SK-N-SH (cell line): ENCODE results near the gene SLC32A1. TPM values are rescaled to one million over a fixed set of nuclear protein-coding genes. Genes with fewer than 3 reads are reported as not detected.

Source experiments
- CTCF ChIA-PET: fragments of 300-600, 350-600 bp; formaldehyde crosslinking; extraction: SDS; loops from one replicate; lab custom pipeline; 2021; lab: Yijun Ruan, JAX
- POLR2A ChIA-PET: fragments of 350-600 bp; sonication (Branson Sonifier 250); formaldehyde crosslinking; extraction: SDS; loops from one replicate; lab custom pipeline; 2020; ENCODE audit warnings: antibody characterized with exemption, inconsistent platforms; lab: Yijun Ruan, JAX
- DNase-seq: peaks from one replicate; pipeline ENCODE4 v3.0.0; 2012
- H2AFZ ChIP-seq: fragments of 200-600 bp; sonication (generic); 2 replicates; pipeline ENCODE4 v1.8.1; 2016; ENCODE audit warnings: antibody characterized with exemption, mild to moderate bottlenecking, low read depth
- H3F3A ChIP-seq: fragments of 200-600 bp; sonication (generic); replicated peaks from 2 replicates; pipeline ENCODE3; 2016; ENCODE audit warnings: antibody characterized with exemption, mild to moderate bottlenecking; ENCODE audit not compliant: insufficient read depth
- H3K27ac ChIP-seq, 2 experiments: fragments of 200-500 bp in 1 of 2; fragments of 200-600 bp in 1 of 2; sonication (Bioruptor generic) in 1 of 2; sonication (generic), shearing (Covaris generic) in 1 of 2; 2 replicates each; pipeline versions ENCODE4 v1.5.1 to v1.6.1; 2014 to 2016; ENCODE audit warnings: low read depth in 2 of 2, inconsistent platforms in 1 of 2, low read length in 1 of 2, mild to moderate bottlenecking in 1 of 2, mixed read lengths in 1 of 2
- H3K27me3 ChIP-seq: fragments of 200-600 bp; sonication (generic), shearing (Covaris generic); 2 replicates; pipeline ENCODE4 v1.6.1; 2016; ENCODE audit warnings: mixed run types; ENCODE audit not compliant: insufficient read depth
- H3K36me3 ChIP-seq, 2 experiments: fragments of 200-500 bp in 1 of 2; fragments of 200-600 bp in 1 of 2; sonication (Bioruptor generic) in 1 of 2; sonication (generic) in 1 of 2; replicated peaks in 1 of 2; 2 replicates each; pipeline versions ENCODE3 to v1.5.1; 2014 to 2016; ENCODE audit warnings: low read length in 1 of 2, mild to moderate bottlenecking in 1 of 2; ENCODE audit not compliant: insufficient read depth in 2 of 2, control insufficient read depth in 1 of 2
- H3K4me1 ChIP-seq, 2 experiments: fragments of 200-500 bp in 1 of 2; fragments of 200-600 bp in 1 of 2; sonication (Bioruptor generic) in 1 of 2; sonication (generic), shearing (Covaris generic) in 1 of 2; 2 replicates each; pipeline versions ENCODE4 v1.5.1 to v1.6.1; 2014 to 2016; ENCODE audit warnings: low read depth in 1 of 2, low read length in 1 of 2, mixed run types in 1 of 2; ENCODE audit not compliant: insufficient read depth in 2 of 2, control insufficient read depth in 1 of 2
- H3K4me2 ChIP-seq: fragments of 200-600 bp; sonication (generic), shearing (Covaris generic); 2 replicates; pipeline ENCODE4 v1.6.1; 2017; ENCODE audit warnings: mixed run types
- H3K4me3 ChIP-seq, 2 experiments: fragments of 200-500 bp in 1 of 2; fragments of 200-600 bp in 1 of 2; sonication (Bioruptor generic) in 1 of 2; sonication (generic), shearing (Covaris generic) in 1 of 2; 2 replicates each; pipeline versions ENCODE4 v1.5.1 to v1.8.1; 2014 to 2016; ENCODE audit warnings: low read depth in 2 of 2, inconsistent platforms in 1 of 2, low read length in 1 of 2, mild to moderate bottlenecking in 1 of 2, mixed read lengths in 1 of 2, moderate library complexity in 1 of 2
- H3K79me2 ChIP-seq: fragments of 200-600 bp; sonication (generic); 2 replicates; pipeline ENCODE4 v1.8.1; 2017; ENCODE audit warnings: mild to moderate bottlenecking; ENCODE audit not compliant: insufficient read depth
- H3K9ac ChIP-seq: fragments of 200-600 bp; sonication (generic); 2 replicates; pipeline ENCODE4 v1.6.1; 2017; ENCODE audit warnings: mixed run types
- H3K9me2 ChIP-seq: fragments of 200-600 bp; sonication (generic); 2 replicates; pipeline ENCODE4 v1.6.1; 2017; ENCODE audit warnings: mixed run types
- H3K9me3 ChIP-seq: fragments of 200-600 bp; sonication (generic); 2 replicates; pipeline ENCODE4 v1.6.1; 2017; ENCODE audit warnings: mixed run types, mild to moderate bottlenecking, moderate library complexity
- H4K20me1 ChIP-seq: fragments of 200-600 bp; sonication (generic); 2 replicates; pipeline ENCODE4 v1.6.1; 2017; ENCODE audit warnings: mild to moderate bottlenecking, mixed run types; ENCODE audit not compliant: insufficient read depth
- ELF1 ChIP-seq: IDR thresholded peaks from 2 replicates; pipeline ENCODE4 v1.4.0; 2012
- EP300 ChIP-seq, 2 experiments: IDR thresholded peaks; 2 replicates each; pipeline versions ENCODE4 v1.4.0 to v1.6.1; 2012; ENCODE audit warnings: borderline replicate concordance in 1 of 2, low read depth in 1 of 2, low read length in 1 of 2
- EZH2phosphoT487 ChIP-seq: fragments of 200-600 bp; sonication (generic); IDR thresholded peaks from 2 replicates; pipeline ENCODE4 v1.6.1; 2017; ENCODE audit warnings: low read depth, mixed run types, mild to moderate bottlenecking, antibody characterized with exemption, moderate library complexity, borderline replicate concordance
- FOSL2 ChIP-seq: IDR thresholded peaks from 2 replicates; pipeline ENCODE4 v1.4.0; 2012; ENCODE audit warnings: low read depth, mild to moderate bottlenecking, moderate library complexity, borderline replicate concordance
- FOXJ3 ChIP-seq: sonication (generic); formaldehyde crosslinking; IDR thresholded peaks from 2 replicates; pipeline ENCODE4 v1.5.1; 2020; ENCODE audit warnings: mild to moderate bottlenecking, missing genetic modification reagents
- FOXM1 ChIP-seq: IDR thresholded peaks from 2 replicates; pipeline ENCODE4 v1.4.0; 2012; ENCODE audit warnings: low read depth, mild to moderate bottlenecking
- GABPA ChIP-seq: IDR thresholded peaks from 2 replicates; pipeline ENCODE4 v1.4.0; 2012; ENCODE audit warnings: low read depth, mild to moderate bottlenecking
- GATA2 ChIP-seq: sonication (generic); formaldehyde crosslinking; IDR thresholded peaks from 2 replicates; pipeline ENCODE4 v1.5.0; 2020; ENCODE audit warnings: mild to moderate bottlenecking, missing genetic modification reagents
- IRF3 ChIP-seq: fragments of 150-350 bp; IDR thresholded peaks from 2 replicates; pipeline ENCODE4 v1.6.1; 2016; ENCODE audit warnings: mild to moderate bottlenecking, low read depth, low read length
- JUND ChIP-seq: IDR thresholded peaks from 2 replicates; pipeline ENCODE4 v1.4.0; 2012
- MAX ChIP-seq: IDR thresholded peaks from 2 replicates; pipeline ENCODE4 v1.4.0; 2012; ENCODE audit warnings: low read depth
- MEF2A ChIP-seq: IDR thresholded peaks from 2 replicates; pipeline ENCODE4 v1.4.0; 2012; ENCODE audit warnings: low read depth, borderline replicate concordance
- NFIC ChIP-seq: IDR thresholded peaks from 2 replicates; pipeline ENCODE4 v1.4.0; 2012; ENCODE audit warnings: borderline replicate concordance
- PBX3 ChIP-seq: IDR thresholded peaks from 2 replicates; pipeline ENCODE4; 2012
- POLR2AphosphoS5 ChIP-seq: IDR thresholded peaks from 2 replicates; pipeline ENCODE4 v1.6.1; 2012; ENCODE audit warnings: low read depth, low read length
- RFX5 ChIP-seq: IDR thresholded peaks from 2 replicates; pipeline ENCODE4 v1.6.1; 2012; ENCODE audit warnings: mild to moderate bottlenecking, improper control_type of control experiment, low read length
- SIN3A ChIP-seq: IDR thresholded peaks from 2 replicates; pipeline ENCODE4 v1.6.1; 2012; ENCODE audit warnings: low read depth, mild to moderate bottlenecking, low read length, moderate library complexity, borderline replicate concordance
- TAF1 ChIP-seq: IDR thresholded peaks from 2 replicates; pipeline ENCODE4 v1.6.1; 2012; ENCODE audit warnings: low read depth, mild to moderate bottlenecking, low read length, moderate library complexity, borderline replicate concordance
- TCF12 ChIP-seq: IDR thresholded peaks from 2 replicates; pipeline ENCODE4 v1.4.0; 2012
- USF1 ChIP-seq: IDR thresholded peaks from 2 replicates; pipeline ENCODE4 v1.4.0; 2012; ENCODE audit warnings: low read depth, borderline replicate concordance
- YY1 ChIP-seq: IDR thresholded peaks from 2 replicates; pipeline ENCODE4 v1.4.0; 2012; ENCODE audit warnings: low read depth, mild to moderate bottlenecking
- WGBS: methylation state at CpG from one replicate; pipeline ENCODE4 v1.1.6; 2017; ENCODE audit warnings: low lambda C conversion rate; 5-methylcytosine and 5-hydroxymethylcytosine counted together
- polyA plus RNA-seq, 3 experiments: library from polyadenylated mRNA; depleted of rRNA; stranded (reverse); fragments of >200 nt; gene quantifications; 2 replicates each; pipeline ENCODE4 v1.2.3, GENCODE V29; 2012

The SLC32A1 gene
- polyA plus RNA-seq, 1 of the 3 experiments (the other 2 are of a cell fraction), result not detected

GRCh38 chr20:38770970-38771369, 46.7 kb downstream of the SLC32A1 start:
- H4K20me1 ChIP-seq, result no peaks in the 10 kb centered on the region
- H3K9ac ChIP-seq, result no peak overlapping the region
- TF ChIP-seq GATA2 (CRISPR knock-in tag), result no peak
- no peak for TF ChIP-seq FOXM1
- TF ChIP-seq MEF2A, result no peak
- TF ChIP-seq ELF1, result no peak
- no peak for TF ChIP-seq POLR2AphosphoS5
- TF ChIP-seq FOSL2, result no peak
- no peak for TF ChIP-seq YY1
- no peak overlapping the region for H3K4me3 ChIP-seq
- H3K4me2 ChIP-seq, result no peak overlapping the region
- H2AFZ ChIP-seq, result no peak overlapping the region
- no peaks in the 10 kb centered on the region for H3K4me1 ChIP-seq
- WGBS, result 83% methylated on average over 3 of the region's 7 CpGs
- CTCF ChIA-PET, result interaction anchor here (1.0 to 13.5 kb wide), 2 partner anchors 20 to 75 kb away, joined by 4 to 99 read pairs; partner anchors contain the start of gene ACTR5
- H3K79me2 ChIP-seq, result no peaks in the 10 kb centered on the region
- POLR2A ChIA-PET, result no interaction called here
- no peaks in the 10 kb centered on the region for H3K9me2 ChIP-seq
- H3K36me3 ChIP-seq, result peaks cover 35 to 76% of the 10 kb centered on the region in 2 experiments
- no peaks in the 10 kb centered on the region for H3K27me3 ChIP-seq
- H3K9me3 ChIP-seq, result no peaks in the 10 kb centered on the region
- no peak for DNase-seq
- no peak overlapping the region for H3K27ac ChIP-seq
- H3F3A ChIP-seq, result no peaks in the 10 kb centered on the region

- Histone ChIP-seq H3K4me1 (no peaks in the 10 kb centered on the region), H3K79me2 (no peaks in the 10 kb centered on the region), H3F3A (no peaks in the 10 kb centered on the region), H3K9ac (no peak overlapping the region), H3K9me2 (no peaks in the 10 kb centered on the region), H3K4me2 (no peak overlapping the region), H2AFZ (no peak overlapping the region), H3K27me3 (no peaks in the 10 kb centered on the region), H3K9me3 (no peaks in the 10 kb centered on the region), H3K36me3 (peaks cover 35 to 70% of the 10 kb centered on the region in 2 experiments), H3K4me3 (no peak overlapping the region), H3K27ac (no peak overlapping the region), H4K20me1 (no peaks in the 10 kb centered on the region)
- WGBS, result 90% methylated on average over 6 of the region's 7 CpGs
- no peak for DNase-seq
- POLR2A ChIA-PET, result no interaction called here
- CTCF ChIA-PET, result interaction anchor here (1.0 to 13.5 kb wide), 2 partner anchors 21 to 76 kb away, joined by 4 to 99 read pairs; partner anchors contain the start of gene ACTR5
- TF ChIP-seq NFIC, result no peak
- no peak for TF ChIP-seq FOXJ3 (CRISPR knock-in tag)
- no peak for TF ChIP-seq EZH2phosphoT487
- no peak for TF ChIP-seq POLR2AphosphoS5
- no peak for TF ChIP-seq MEF2A
- TF ChIP-seq TCF12, result no peak
- TF ChIP-seq SIN3A, result no peak
- no peak for TF ChIP-seq USF1
- TF ChIP-seq RFX5, result no peak
- TF ChIP-seq PBX3, result no peak
- no peak for TF ChIP-seq EP300 (IDR thresholded peaks at IDR 0.05; ENCODE audit: borderline replicate concordance in 1 of 2, low read depth in 1 of 2, low read length in 1 of 2)
- TF ChIP-seq TAF1, result no peak
- TF ChIP-seq GABPA, result no peak
- TF ChIP-seq ELF1, result no peak
- TF ChIP-seq GATA2 (CRISPR knock-in tag), result no peak
- TF ChIP-seq JUND, result no peak
- no peak for TF ChIP-seq MAX
- no peak for TF ChIP-seq IRF3
- TF ChIP-seq, all 33 proteins: peak for 0
Measured at GRCh38 chr20:38771621-38772020, 47.3 kb downstream of the SLC32A1 start.
